Neural progenitor cell (in vitro differentiated cells): Measurements from ENCODE around the gene CATSPERB. TPM values are rescaled to one million over a fixed set of nuclear protein-coding genes. Genes with fewer than 3 reads are reported as not detected.

ENCODE experiments used
- DNase-seq: peaks from one replicate; pipeline ENCODE4 v3.0.0-alpha.2; 2016; ENCODE audit warnings: low spot score
- H2AFZ ChIP-seq: fragments of 200-600 bp; sonication (generic); replicated peaks from 2 replicates; pipeline ENCODE4 v1.6.1; 2016; ENCODE audit warnings: antibody characterized with exemption
- H3F3A ChIP-seq: fragments of 200-600 bp; sonication (generic); 2 replicates; pipeline ENCODE4 v1.6.1; 2016; ENCODE audit warnings: antibody characterized with exemption, low read depth
- H3K27ac ChIP-seq: fragments of 200-600 bp; sonication (generic); 2 replicates; pipeline ENCODE4 v1.5.1; 2016; ENCODE audit warnings: mild to moderate bottlenecking
- H3K27me3 ChIP-seq: fragments of 200-600 bp; sonication (generic); 2 replicates; pipeline ENCODE4 v1.6.1; 2016; ENCODE audit warnings: mild to moderate bottlenecking, moderate library complexity
- H3K36me3 ChIP-seq: fragments of 200-600 bp; sonication (generic); 2 replicates; pipeline ENCODE4 v1.5.1; 2016
- H3K4me1 ChIP-seq: fragments of 200-600 bp; sonication (generic); 2 replicates; pipeline ENCODE4 v1.6.1; 2016; ENCODE audit warnings: mixed run types
- H3K4me2 ChIP-seq: fragments of 200-600 bp; sonication (generic); 2 replicates; pipeline ENCODE4 v1.6.1; 2016
- H3K4me3 ChIP-seq: fragments of 200-600 bp; sonication (generic); 2 replicates; pipeline ENCODE4 v1.5.1; 2016
- H3K79me2 ChIP-seq: fragments of 200-600 bp; sonication (generic); 2 replicates; pipeline ENCODE4 v1.6.1; 2016; ENCODE audit warnings: low read depth
- H3K9ac ChIP-seq: fragments of 200-600 bp; sonication (generic); 2 replicates; pipeline ENCODE4 v1.6.1; 2016
- H3K9me3 ChIP-seq: fragments of 200-600 bp; sonication (generic); 2 replicates; pipeline ENCODE4 v1.5.1; 2016; ENCODE audit warnings: low read depth
- H4K20me1 ChIP-seq: fragments of 200-600 bp; sonication (generic); 2 replicates; pipeline ENCODE4 v1.6.1; 2016; ENCODE audit warnings: low read depth
- H3K27ac Mint-ChIP-seq: 3 replicates; pipeline ENCODE4 v1.8.0; 2021; ENCODE audit warnings: mixed read lengths
- H3K27me3 Mint-ChIP-seq: 2 replicates; pipeline ENCODE4 v1.8.0; 2022; ENCODE audit warnings: low read depth, mild to moderate bottlenecking, inconsistent platforms, moderate library complexity, mixed read lengths; ENCODE audit not compliant: insufficient read depth
- H3K36me3 Mint-ChIP-seq: 3 replicates; pipeline ENCODE4 v1.8.0; 2021; ENCODE audit warnings: mixed read lengths
- H3K4me1 Mint-ChIP-seq: 3 replicates; pipeline ENCODE4 v1.8.0; 2021; ENCODE audit warnings: mixed read lengths
- H3K4me3 Mint-ChIP-seq: 3 replicates; pipeline ENCODE4 v1.8.0; 2021; ENCODE audit warnings: mild to moderate bottlenecking, moderate library complexity, mixed read lengths
- H3K9me3 Mint-ChIP-seq: 3 replicates; pipeline ENCODE4 v1.8.0; 2020; ENCODE audit warnings: mixed read lengths
- EZH2 ChIP-seq: fragments of 200-600 bp; sonication (generic); IDR thresholded peaks from 2 replicates; pipeline ENCODE4 v1.6.1; 2017; ENCODE audit warnings: antibody characterized with exemption, mild to moderate bottlenecking, moderate library complexity
- EZH2phosphoT487 ChIP-seq: fragments of 200-600 bp; sonication (generic); IDR thresholded peaks from 2 replicates; pipeline ENCODE4 v1.6.1; 2017; ENCODE audit warnings: antibody characterized with exemption
- total RNA-seq: library from RNA; depleted of rRNA; stranded (reverse); fragments of >200 nt; gene quantifications from 2 replicates; pipeline ENCODE4 v1.2.3, GENCODE V29; 2015; ENCODE audit warnings: low replicate concordance
- TF ChIP-seq, protein P1 (sequence below): fragments of 200-600 bp; sonication (generic); IDR thresholded peaks from 2 replicates; pipeline ENCODE4 v1.5.1; 2017; ENCODE audit warnings: antibody characterized with exemption, mild to moderate bottlenecking

The CATSPERB gene
- total RNA-seq, 1 donor from 2014 or later, result not detected

DNA sequence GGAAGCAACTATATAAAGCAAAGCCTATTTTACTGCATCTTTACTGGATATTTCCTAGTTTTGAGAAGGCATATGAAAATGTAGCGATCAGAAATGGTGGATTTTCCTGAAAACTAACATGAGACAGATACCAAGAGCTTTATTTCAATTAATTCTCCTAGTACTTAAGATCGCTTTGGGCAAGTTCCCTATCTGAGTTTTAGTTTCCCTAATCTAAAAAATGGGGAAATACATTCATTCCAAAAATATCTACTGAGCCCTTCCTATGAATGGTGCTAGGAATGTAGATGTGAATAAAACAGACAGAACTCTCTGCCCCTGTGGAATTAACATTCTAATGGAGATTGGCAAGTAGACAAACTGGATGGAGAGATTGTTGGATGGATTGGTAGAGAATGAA lies 8.4 kb downstream of the CATSPERB start:
- H3K4me3 Mint-ChIP-seq, result no peak overlapping the region
- no peaks in the 10 kb centered on the region for H3K36me3 Mint-ChIP-seq
- no peaks in the 10 kb centered on the region for H3F3A ChIP-seq
- H3K36me3 ChIP-seq, result no peaks in the 10 kb centered on the region
- no peaks in the 10 kb centered on the region for H3K27me3 ChIP-seq
- no peaks in the 10 kb centered on the region for H3K4me1 Mint-ChIP-seq
- no peak overlapping the region for H3K4me3 ChIP-seq
- H3K79me2 ChIP-seq, result no peaks in the 10 kb centered on the region
- no peaks in the 10 kb centered on the region for H3K9me3 ChIP-seq
- H3K27ac Mint-ChIP-seq, result no peak overlapping the region
- H3K9ac ChIP-seq, result no peak overlapping the region
- TF ChIP-seq EZH2, result no peak
- TF ChIP-seq EZH2phosphoT487, result no peak
- TF ChIP-seq, protein P1, sequence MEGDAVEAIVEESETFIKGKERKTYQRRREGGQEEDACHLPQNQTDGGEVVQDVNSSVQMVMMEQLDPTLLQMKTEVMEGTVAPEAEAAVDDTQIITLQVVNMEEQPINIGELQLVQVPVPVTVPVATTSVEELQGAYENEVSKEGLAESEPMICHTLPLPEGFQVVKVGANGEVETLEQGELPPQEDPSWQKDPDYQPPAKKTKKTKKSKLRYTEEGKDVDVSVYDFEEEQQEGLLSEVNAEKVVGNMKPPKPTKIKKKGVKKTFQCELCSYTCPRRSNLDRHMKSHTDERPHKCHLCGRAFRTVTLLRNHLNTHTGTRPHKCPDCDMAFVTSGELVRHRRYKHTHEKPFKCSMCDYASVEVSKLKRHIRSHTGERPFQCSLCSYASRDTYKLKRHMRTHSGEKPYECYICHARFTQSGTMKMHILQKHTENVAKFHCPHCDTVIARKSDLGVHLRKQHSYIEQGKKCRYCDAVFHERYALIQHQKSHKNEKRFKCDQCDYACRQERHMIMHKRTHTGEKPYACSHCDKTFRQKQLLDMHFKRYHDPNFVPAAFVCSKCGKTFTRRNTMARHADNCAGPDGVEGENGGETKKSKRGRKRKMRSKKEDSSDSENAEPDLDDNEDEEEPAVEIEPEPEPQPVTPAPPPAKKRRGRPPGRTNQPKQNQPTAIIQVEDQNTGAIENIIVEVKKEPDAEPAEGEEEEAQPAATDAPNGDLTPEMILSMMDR, result no peak
- no peaks in the 10 kb centered on the region for H3K9me3 Mint-ChIP-seq
- H2AFZ ChIP-seq, result no peak overlapping the region
- no peaks in the 10 kb centered on the region for H3K4me1 ChIP-seq
- peaks cover 2% of the 10 kb centered on the region for H3K27me3 Mint-ChIP-seq
- H3K27ac ChIP-seq, result no peak overlapping the region
- no peaks in the 10 kb centered on the region for H4K20me1 ChIP-seq
- H3K4me2 ChIP-seq, result no peak overlapping the region
- no peak for DNase-seq

DNA sequence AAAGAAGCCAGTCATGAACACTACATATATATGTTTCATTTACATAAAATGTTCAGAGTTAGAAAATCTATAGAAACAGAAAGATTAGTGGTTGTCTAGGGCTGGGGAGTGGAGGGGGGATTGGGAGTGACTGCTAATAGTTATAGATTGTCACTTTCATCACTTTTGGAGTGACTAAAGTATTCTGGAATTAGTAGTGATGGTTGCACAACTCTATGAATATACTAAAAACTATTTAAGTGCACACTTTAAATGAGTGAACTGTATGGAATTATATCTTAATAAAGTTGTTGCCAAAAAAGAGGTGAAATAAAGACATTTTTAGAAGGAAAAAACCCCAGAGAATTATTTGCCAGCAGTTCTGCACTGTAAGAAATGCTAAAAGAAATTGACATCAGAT lies 9.5 kb downstream of the CATSPERB start:
- no peaks in the 10 kb centered on the region for H3F3A ChIP-seq
- H2AFZ ChIP-seq, result no peak overlapping the region
- TF ChIP-seq, protein P1, result no peak
- no peak for TF ChIP-seq EZH2
- TF ChIP-seq EZH2phosphoT487, result no peak
- no peaks in the 10 kb centered on the region for H3K36me3 ChIP-seq
- H3K4me1 Mint-ChIP-seq, result no peaks in the 10 kb centered on the region
- H3K9me3 Mint-ChIP-seq, result no peaks in the 10 kb centered on the region
- H3K79me2 ChIP-seq, result no peaks in the 10 kb centered on the region
- no peak overlapping the region for H3K4me3 Mint-ChIP-seq
- H3K4me3 ChIP-seq, result no peak overlapping the region
- no peaks in the 10 kb centered on the region for H4K20me1 ChIP-seq
- no peak overlapping the region for H3K27ac Mint-ChIP-seq
- DNase-seq, result no peak
- H3K4me2 ChIP-seq, result no peak overlapping the region
- no peaks in the 10 kb centered on the region for H3K36me3 Mint-ChIP-seq
- H3K27me3 ChIP-seq, result no peaks in the 10 kb centered on the region
- no peaks in the 10 kb centered on the region for H3K9me3 ChIP-seq
- H3K27me3 Mint-ChIP-seq, result peaks cover 3% of the 10 kb centered on the region
- H3K9ac ChIP-seq, result no peak overlapping the region
- no peak overlapping the region for H3K27ac ChIP-seq
- no peaks in the 10 kb centered on the region for H3K4me1 ChIP-seq

DNA sequence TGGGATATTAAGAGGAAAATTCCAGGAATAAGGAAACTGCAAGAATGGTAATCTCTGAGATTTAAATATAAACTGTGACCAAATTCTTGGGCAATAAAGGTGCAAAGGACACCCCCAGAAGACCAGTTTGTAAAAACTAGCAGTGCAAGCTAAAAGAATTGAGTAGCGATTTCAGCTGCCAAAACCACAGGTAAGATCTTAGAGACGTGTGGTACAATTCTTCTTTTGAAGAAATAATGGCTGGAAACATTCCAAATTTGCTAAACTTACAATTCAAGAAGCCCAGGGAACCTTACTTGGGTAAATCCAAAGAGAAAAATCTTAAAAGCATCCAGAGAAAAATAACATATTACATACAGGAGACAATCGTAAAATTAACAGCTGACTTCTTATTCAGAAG lies 12.0 kb downstream of the CATSPERB start:
- Mint-ChIP-seq H3K27ac (no peak overlapping the region), H3K27me3 (peaks cover 3% of the 10 kb centered on the region), H3K4me3 (no peak overlapping the region), H3K4me1 (no peaks in the 10 kb centered on the region), H3K36me3 (no peaks in the 10 kb centered on the region), H3K9me3 (no peaks in the 10 kb centered on the region)
- TF ChIP-seq, protein P1, result no peak
- TF ChIP-seq EZH2phosphoT487, result no peak
- no peak for TF ChIP-seq EZH2
- Histone ChIP-seq H3K4me2 (no peak overlapping the region), H3K27me3 (no peaks in the 10 kb centered on the region), H3K9ac (no peak overlapping the region), H3K27ac (no peak overlapping the region), H3K79me2 (no peaks in the 10 kb centered on the region), H3K9me3 (no peaks in the 10 kb centered on the region), H3K4me1 (no peaks in the 10 kb centered on the region), H3K4me3 (no peak overlapping the region), H3K36me3 (no peaks in the 10 kb centered on the region), H4K20me1 (no peaks in the 10 kb centered on the region), H2AFZ (no peak overlapping the region), H3F3A (no peaks in the 10 kb centered on the region)
- DNase-seq, result no peak
